SH-SY5Y (cell line): ENCODE measurements around the gene RPL23.

Source experiments
- GATA2 ChIP-seq: IDR thresholded peaks from 2 replicates; pipeline ENCODE4 v1.6.1; 2011; ENCODE audit warnings: mild to moderate bottlenecking, low read depth, low read length
- GATA3 ChIP-seq: IDR thresholded peaks from 2 replicates; pipeline ENCODE4 v1.6.1; 2011; ENCODE audit warnings: low read depth, mild to moderate bottlenecking, low read length, moderate library complexity

RPL23 gene

GRCh38 chr17:38888842-38889241 is 35.3 kb upstream of the RPL23 start:
- TF ChIP-seq GATA3 (no peak), GATA2 (no peak)

- TF ChIP-seq GATA3 (no peak), GATA2 (no peak)
These were observed 33.1 kb upstream of the RPL23 start for GRCh38 chr17:38886643-38887010.

- TF ChIP-seq GATA2 (no peak), GATA3 (no peak)
These were observed 32.5 kb upstream of the RPL23 start for GRCh38 chr17:38885728-38886642.

- TF ChIP-seq GATA3: no peak
- no peak for TF ChIP-seq GATA2
These were observed 31.7 kb upstream of the RPL23 start for GRCh38 chr17:38885044-38885727.

- TF ChIP-seq GATA3: no peak
- TF ChIP-seq GATA2: no peak
These were observed 30.3 kb upstream of the RPL23 start for GRCh38 chr17:38883592-38884526.

GRCh38 chr17:38882870-38883269 is 29.3 kb upstream of the RPL23 start:
- TF ChIP-seq GATA3: no peak
- TF ChIP-seq GATA2: no peak

GRCh38 chr17:38881600-38882191 is 28.2 kb upstream of the RPL23 start:
- TF ChIP-seq GATA2 (no peak), GATA3 (no peak)

GRCh38 chr17:38879878-38880665 is 26.6 kb upstream of the RPL23 start:
- TF ChIP-seq GATA3 (no peak), GATA2 (no peak)

GRCh38 chr17:38877130-38877851 is 23.8 kb upstream of the RPL23 start:
- TF ChIP-seq GATA3 (no peak), GATA2 (no peak)

- TF ChIP-seq GATA2: no peak
- no peak for TF ChIP-seq GATA3
These were observed 22.1 kb upstream of the RPL23 start for GRCh38 chr17:38875477-38876075.

- TF ChIP-seq GATA3 (no peak), GATA2 (no peak)
These were observed 21.2 kb upstream of the RPL23 start for GRCh38 chr17:38874505-38875400.
